ENCODE data around the gene CACNB2. TPM values are rescaled to one million over a fixed set of nuclear protein-coding genes. Genes with fewer than 3 reads are reported as not detected.

Gene CACNB2
- total and polyA plus RNA-seq, 7 experiments from 2014 or later: 0.30 to 0.49 (median 0.48) TPM; not detected in 4

DNA sequence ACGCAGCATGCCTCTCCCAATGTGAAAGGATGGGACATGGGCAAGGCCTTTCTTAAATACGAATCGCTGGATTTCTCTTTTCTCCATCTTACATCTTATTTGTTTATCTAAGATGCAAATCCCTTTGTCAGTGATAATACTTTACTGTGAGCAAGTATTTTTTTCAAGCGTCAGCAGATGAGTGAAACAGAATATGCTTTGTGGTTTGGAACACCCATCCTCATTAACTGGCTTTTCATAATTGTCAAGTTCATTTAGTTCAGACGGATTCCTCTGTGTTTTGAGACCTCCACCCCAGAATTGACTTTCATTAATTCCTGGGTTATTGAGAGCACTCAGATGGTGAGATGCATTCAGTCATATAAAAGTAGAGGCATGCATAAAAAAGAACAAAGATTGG, 361.4 kb downstream of the CACNB2 start:
- H3K27ac ChIP-seq (ENCODE audit: low read depth, low read length): no peak overlapping the region
- H3K4me1 ChIP-seq (ENCODE audit: control insufficient read depth in 2 of 2, insufficient read depth in 2 of 2, low read length in 2 of 2): no peaks in the 10 kb centered on the region
- H3K9me3 ChIP-seq (ENCODE audit: control insufficient read depth in 2 of 3, low read length in 3 of 3): no peaks in the 10 kb centered on the region
- no peaks in the 10 kb centered on the region for H3K27me3 ChIP-seq (ENCODE audit: control insufficient read depth in 2 of 2, insufficient read depth in 2 of 2, low read length in 2 of 2)
- no peak overlapping the region for H3K4me3 ChIP-seq (ENCODE audit: low read length)
- no peaks in the 10 kb centered on the region for H3K9me3 Mint-ChIP-seq
- no peaks in the 10 kb centered on the region for H3K36me3 Mint-ChIP-seq
- CTCF ChIA-PET: no interaction called here
- POLR2A ChIA-PET: no interaction called here
- no peak overlapping the region for H3K27ac Mint-ChIP-seq
- no peaks in the 10 kb centered on the region for H3K36me3 ChIP-seq (ENCODE audit: control insufficient read depth in 2 of 3, insufficient read depth in 3 of 3, low read length in 3 of 3)
- intact Hi-C loops (cut with micrococcal nuclease): no loop called here
- peak overlapping the region in 1 of 10 donors; percentile 20 for H3K4me3 Mint-ChIP-seq
- DNase-seq: no peak
- no peak for ATAC-seq
- peaks cover 3 to 30% (median 16%) of the 10 kb centered on the region in 5 donors for H3K27me3 Mint-ChIP-seq
- peaks cover 0 to 13% (median 0%) of the 10 kb centered on the region in 7 donors for H3K4me1 Mint-ChIP-seq

DNA sequence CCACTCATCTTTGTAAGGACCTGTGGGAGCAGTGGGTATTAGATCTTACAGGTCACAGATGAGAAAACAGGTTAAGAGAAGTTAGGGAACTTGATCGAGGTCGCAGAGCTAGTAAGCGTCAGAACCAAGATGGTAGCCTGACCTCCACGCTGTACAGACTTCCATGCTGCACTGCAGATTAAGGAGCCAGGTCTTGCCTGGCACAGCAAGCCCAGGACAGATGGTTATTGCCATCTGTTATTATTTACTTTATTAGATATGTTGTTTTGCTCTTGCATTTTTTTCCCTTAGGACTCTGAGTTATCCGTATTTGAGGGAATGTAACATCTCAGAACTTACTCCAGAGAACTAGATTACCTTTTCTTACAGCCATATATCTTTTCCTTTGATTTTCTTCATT, 363.9 kb downstream of the CACNB2 start:
- Mint-ChIP-seq H3K36me3 (no peaks in the 10 kb centered on the region), H3K27me3 (peaks cover 3 to 34% (median 16%) of the 10 kb centered on the region in 5 donors), H3K4me3 (no peak overlapping the region), H3K9me3 (peaks cover 0 to 2% (median 0%) of the 10 kb centered on the region in 11 donors), H3K4me1 (peaks cover 0 to 13% (median 0%) of the 10 kb centered on the region in 7 donors), H3K27ac (no peak overlapping the region)
- Histone ChIP-seq H3K27me3 (ENCODE audit: control insufficient read depth in 2 of 2, insufficient read depth in 2 of 2, low read length in 2 of 2) (no peaks in the 10 kb centered on the region), H3K4me3 (ENCODE audit: low read length) (no peak overlapping the region), H3K4me1 (ENCODE audit: control insufficient read depth in 2 of 2, insufficient read depth in 2 of 2, low read length in 2 of 2) (no peaks in the 10 kb centered on the region), H3K36me3 (ENCODE audit: control insufficient read depth in 2 of 3, insufficient read depth in 3 of 3, low read length in 3 of 3) (no peaks in the 10 kb centered on the region), H3K27ac (ENCODE audit: low read depth, low read length) (no peak overlapping the region), H3K9me3 (ENCODE audit: control insufficient read depth in 2 of 3, low read length in 3 of 3) (no peaks in the 10 kb centered on the region)
- DNase-seq (no peak), ATAC-seq (no peak)
- CTCF ChIA-PET: no interaction called here
- intact Hi-C loops (cut with micrococcal nuclease): no loop called here
- POLR2A ChIA-PET: no interaction called here

GRCh38 chr10:18505456-18506118, 365.4 kb downstream of the CACNB2 start:
- no peaks in the 10 kb centered on the region for H3K36me3 Mint-ChIP-seq
- peaks cover 3 to 27% (median 10%) of the 10 kb centered on the region in 5 donors for H3K27me3 Mint-ChIP-seq
- DNase-seq (no peak), ATAC-seq (no peak)
- H3K4me1 ChIP-seq (ENCODE audit: control insufficient read depth in 2 of 2, insufficient read depth in 2 of 2, low read length in 2 of 2): no peaks in the 10 kb centered on the region
- ChIA-PET CTCF (no interaction called here), POLR2A (no interaction called here)
- no peaks in the 10 kb centered on the region for H3K9me3 ChIP-seq (ENCODE audit: control insufficient read depth in 2 of 3, low read length in 3 of 3)
- H3K27ac ChIP-seq (ENCODE audit: low read depth, low read length): no peak overlapping the region
- no peak overlapping the region for H3K27ac Mint-ChIP-seq
- no peak overlapping the region for H3K4me3 Mint-ChIP-seq
- peaks cover 0 to 13% (median 0%) of the 10 kb centered on the region in 7 donors for H3K4me1 Mint-ChIP-seq
- no peak overlapping the region for H3K4me3 ChIP-seq (ENCODE audit: low read length)
- peaks cover 0 to 2% (median 0%) of the 10 kb centered on the region in 11 donors for H3K9me3 Mint-ChIP-seq
- no peaks in the 10 kb centered on the region for H3K27me3 ChIP-seq (ENCODE audit: control insufficient read depth in 2 of 2, insufficient read depth in 2 of 2, low read length in 2 of 2)
- no peaks in the 10 kb centered on the region for H3K36me3 ChIP-seq (ENCODE audit: control insufficient read depth in 2 of 3, insufficient read depth in 3 of 3, low read length in 3 of 3)
- intact Hi-C loops (cut with micrococcal nuclease): no loop called here

GRCh38 chr10:18508587-18508986, 368.4 kb downstream of the CACNB2 start:
- no peak overlapping the region for H3K4me3 Mint-ChIP-seq
- H3K9me3 Mint-ChIP-seq: peaks cover 3 to 31% (median 8%) of the 10 kb centered on the region in 11 donors
- Histone ChIP-seq H3K4me1 (ENCODE audit: control insufficient read depth in 2 of 2, insufficient read depth in 2 of 2, low read length in 2 of 2) (no peaks in the 10 kb centered on the region), H3K9me3 (ENCODE audit: control insufficient read depth in 2 of 3, low read length in 3 of 3) (no peaks in the 10 kb centered on the region), H3K27me3 (ENCODE audit: control insufficient read depth in 2 of 2, insufficient read depth in 2 of 2, low read length in 2 of 2) (no peaks in the 10 kb centered on the region), H3K4me3 (ENCODE audit: low read length) (no peak overlapping the region), H3K27ac (ENCODE audit: low read depth, low read length) (no peak overlapping the region), H3K36me3 (ENCODE audit: control insufficient read depth in 2 of 3, insufficient read depth in 3 of 3, low read length in 3 of 3) (no peaks in the 10 kb centered on the region)
- intact Hi-C loops (cut with micrococcal nuclease): no loop called here
- no peak for DNase-seq
- H3K27ac Mint-ChIP-seq: no peak overlapping the region
- CTCF ChIA-PET: no interaction called here
- peaks cover 0 to 14% (median 10%) of the 10 kb centered on the region in 5 donors for H3K27me3 Mint-ChIP-seq
- no peak for ATAC-seq
- H3K4me1 Mint-ChIP-seq: no peaks in the 10 kb centered on the region
- H3K36me3 Mint-ChIP-seq: peaks cover 5 to 23% (median 14%) of the 10 kb centered on the region in 5 donors
- POLR2A ChIA-PET: no interaction called here

DNA sequence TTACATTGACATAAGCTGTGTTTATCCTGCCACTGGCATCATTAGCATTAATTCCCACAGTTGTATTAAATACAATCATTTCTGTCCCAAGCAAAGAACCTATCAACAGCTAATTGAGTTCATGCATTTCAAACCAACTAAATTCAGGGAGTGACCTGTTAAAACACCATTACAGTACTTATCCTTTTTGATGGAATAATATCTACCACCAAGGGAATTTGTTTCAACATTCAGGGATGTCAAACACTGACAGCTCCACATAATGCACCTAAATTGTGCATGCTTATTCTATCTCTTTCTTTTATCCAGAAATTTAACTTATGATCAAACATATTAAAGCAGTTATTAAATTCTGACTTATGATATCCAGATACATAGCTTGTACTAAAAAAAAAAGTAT, 374.3 kb downstream of the CACNB2 start:
- no peak for DNase-seq
- Histone ChIP-seq H3K9me3 (ENCODE audit: control insufficient read depth in 2 of 3, low read length in 3 of 3) (no peaks in the 10 kb centered on the region), H3K4me3 (ENCODE audit: low read length) (no peak overlapping the region), H3K27ac (ENCODE audit: low read depth, low read length) (no peak overlapping the region), H3K36me3 (ENCODE audit: control insufficient read depth in 2 of 3, insufficient read depth in 3 of 3, low read length in 3 of 3) (no peaks in the 10 kb centered on the region), H3K4me1 (ENCODE audit: control insufficient read depth in 2 of 2, insufficient read depth in 2 of 2, low read length in 2 of 2) (no peaks in the 10 kb centered on the region), H3K27me3 (ENCODE audit: control insufficient read depth in 2 of 2, insufficient read depth in 2 of 2, low read length in 2 of 2) (no peaks in the 10 kb centered on the region)
- ChIA-PET POLR2A (no interaction called here), CTCF (no interaction called here)
- Mint-ChIP-seq H3K36me3 (peaks cover 6 to 33% (median 24%) of the 10 kb centered on the region in 5 donors), H3K27me3 (peaks cover 0 to 15% (median 0%) of the 10 kb centered on the region in 5 donors), H3K4me1 (no peaks in the 10 kb centered on the region), H3K4me3 (no peak overlapping the region), H3K27ac (no peak overlapping the region), H3K9me3 (peaks cover 3 to 35% (median 19%) of the 10 kb centered on the region in 11 donors)
- no peak for ATAC-seq
- intact Hi-C loops (cut with micrococcal nuclease): no loop called here

GRCh38 chr10:18516851-18517250, 376.6 kb downstream of the CACNB2 start:
- ChIA-PET POLR2A (no interaction called here), CTCF (no interaction called here)
- Mint-ChIP-seq H3K27ac (no peak overlapping the region), H3K27me3 (peaks cover 0 to 16% (median 0%) of the 10 kb centered on the region in 5 donors), H3K4me3 (no peak overlapping the region), H3K36me3 (peaks cover 5 to 27% (median 23%) of the 10 kb centered on the region in 5 donors), H3K9me3 (peaks cover 8 to 28% (median 16%) of the 10 kb centered on the region in 11 donors), H3K4me1 (no peaks in the 10 kb centered on the region)
- Histone ChIP-seq H3K4me1 (ENCODE audit: control insufficient read depth in 2 of 2, insufficient read depth in 2 of 2, low read length in 2 of 2) (no peaks in the 10 kb centered on the region), H3K27ac (ENCODE audit: low read depth, low read length) (no peak overlapping the region), H3K9me3 (ENCODE audit: control insufficient read depth in 2 of 3, low read length in 3 of 3) (no peaks in the 10 kb centered on the region), H3K27me3 (ENCODE audit: control insufficient read depth in 2 of 2, insufficient read depth in 2 of 2, low read length in 2 of 2) (no peaks in the 10 kb centered on the region), H3K4me3 (ENCODE audit: low read length) (no peak overlapping the region), H3K36me3 (ENCODE audit: control insufficient read depth in 2 of 3, insufficient read depth in 3 of 3, low read length in 3 of 3) (no peaks in the 10 kb centered on the region)
- intact Hi-C loops (cut with micrococcal nuclease): no loop called here
- no peak for ATAC-seq
- no peak for DNase-seq

DNA sequence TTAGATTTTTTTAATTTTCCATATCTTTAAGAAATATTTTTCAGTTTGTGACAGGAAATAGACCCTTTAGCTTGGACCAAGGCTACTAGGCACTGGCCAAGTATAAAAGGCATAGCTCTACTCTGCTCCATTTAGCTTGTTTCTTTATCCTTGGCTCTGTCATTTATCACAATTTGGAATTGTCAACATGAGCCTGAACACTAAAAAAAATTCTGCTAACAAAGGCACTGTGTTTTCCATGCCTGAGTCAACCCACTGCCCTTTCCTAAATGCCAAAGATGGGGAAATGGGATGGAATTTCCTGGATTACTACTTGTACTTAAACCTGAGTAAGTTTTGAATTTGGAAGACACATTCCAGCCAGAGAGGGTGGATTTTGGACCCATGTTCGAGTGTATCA, 382.8 kb downstream of the CACNB2 start:
- no peak overlapping the region for H3K4me3 Mint-ChIP-seq
- H3K36me3 Mint-ChIP-seq: peaks cover 0 to 17% (median 4%) of the 10 kb centered on the region in 5 donors
- peaks cover 0 to 5% (median 0%) of the 10 kb centered on the region in 5 donors for H3K27me3 Mint-ChIP-seq
- no peak overlapping the region for H3K27ac ChIP-seq (ENCODE audit: low read depth, low read length)
- no peak overlapping the region for H3K27ac Mint-ChIP-seq
- no peaks in the 10 kb centered on the region for H3K9me3 ChIP-seq (ENCODE audit: control insufficient read depth in 2 of 3, low read length in 3 of 3)
- POLR2A ChIA-PET: no interaction called here
- H3K4me1 Mint-ChIP-seq: no peaks in the 10 kb centered on the region
- H3K9me3 Mint-ChIP-seq: peaks cover 0 to 17% (median 6%) of the 10 kb centered on the region in 11 donors
- H3K27me3 ChIP-seq (ENCODE audit: control insufficient read depth in 2 of 2, insufficient read depth in 2 of 2, low read length in 2 of 2): no peaks in the 10 kb centered on the region
- intact Hi-C loops (cut with micrococcal nuclease): no loop called here
- ATAC-seq (no peak), DNase-seq (no peak)
- CTCF ChIA-PET: interaction anchor here (0.7 kb wide), 1 partner anchor 124 kb away, joined by 4 read pairs; no protein-coding TSS in a partner anchor
- no peak overlapping the region for H3K4me3 ChIP-seq (ENCODE audit: low read length)
- no peaks in the 10 kb centered on the region for H3K36me3 ChIP-seq (ENCODE audit: control insufficient read depth in 2 of 3, insufficient read depth in 3 of 3, low read length in 3 of 3)
- H3K4me1 ChIP-seq (ENCODE audit: control insufficient read depth in 2 of 2, insufficient read depth in 2 of 2, low read length in 2 of 2): no peaks in the 10 kb centered on the region

Measured in naive thymus-derived CD4-positive, alpha-beta T cell (primary cell).